Upper lobe of left lung (tissue), 6 donors: ENCODE measurements around the gene KLHDC8A. TPM values are rescaled to one million over a fixed set of nuclear protein-coding genes. Genes with fewer than 3 reads are reported as not detected.

Experiments
- ATAC-seq, 2 donors: fragments of 200-7000 bp; cut with Tn5 transposase; one replicate each; pipeline ENCODE4 v1.9.1; 2022; ENCODE audit warnings: mild to moderate bottlenecking in 2 of 2, moderate library complexity in 2 of 2; ENCODE audit not compliant: low FRiP score in 2 of 2
- DNase-seq, 2 donors: peaks; one replicate each; pipeline ENCODE4 v3.0.0-alpha.2; 2019 to 2020
- H3K27ac ChIP-seq, 4 donors: fragments of 200-600 bp; sonication (generic); one replicate each; pipeline ENCODE4 v1.5.1; 2016 to 2019
- H3K27me3 ChIP-seq, 4 donors: fragments of 200-600 bp; sonication (generic); one replicate each; pipeline ENCODE4 v1.5.1; 2017 to 2019
- H3K36me3 ChIP-seq, 4 donors: fragments of 200-600 bp; sonication (generic); one replicate each; pipeline ENCODE4 v1.5.1; 2016 to 2019
- H3K4me1 ChIP-seq, 4 donors: fragments of 200-600 bp; sonication (generic); one replicate each; pipeline ENCODE4 v1.5.1; 2018 to 2019
- H3K4me3 ChIP-seq, 4 donors: fragments of 200-600 bp; sonication (generic); one replicate each; pipeline ENCODE4 v1.5.1; 2017 to 2019; ENCODE audit warnings: mild to moderate bottlenecking in 2 of 4, moderate library complexity in 1 of 4
- H3K9me3 ChIP-seq, 4 donors: fragments of 200-600 bp; sonication (generic); one replicate each; pipeline ENCODE4 v1.5.1; 2018 to 2019
- EP300 ChIP-seq, 4 donors: sonication (generic); formaldehyde crosslinking; IDR thresholded peaks; one replicate each; pipeline ENCODE4 v1.5.1; 2017; ENCODE audit warnings: antibody characterized with exemption in 4 of 4, control low read depth in 2 of 4
- POLR2A ChIP-seq, 4 donors: fragments of 450-650 bp; IDR thresholded peaks; one replicate each; pipeline ENCODE4 v1.5.1; 2016 to 2017; ENCODE audit warnings: antibody characterized with exemption in 4 of 4, mild to moderate bottlenecking in 2 of 4
- POLR2AphosphoS5 ChIP-seq, 2 donors: sonication (generic); formaldehyde crosslinking; IDR thresholded peaks; one replicate each; pipeline ENCODE4 v1.5.1; 2017; ENCODE audit warnings: antibody characterized with exemption in 2 of 2
- WGBS, 2 donors: methylation state at CpG; one replicate each; pipeline ENCODE4 v1.1.5; 2017 to 2018; 5-methylcytosine and 5-hydroxymethylcytosine counted together
- total RNA-seq, 6 donors: library from RNA; depleted of rRNA in 4 of 6; stranded (reverse); fragments of >200 nt in 4 of 6; gene quantifications; one replicate each; pipeline versions ENCODE4 v1.1.0 to v1.2.1, GENCODE V29; 2016 to 2021
- TF ChIP-seq, protein P1 (sequence below), 6 experiments: fragments of 450-650 bp in 4 of 6; fragments of 200-600 bp in 2 of 6; sonication (generic) in 2 of 6; IDR thresholded peaks; one replicate each; pipeline ENCODE4 v1.5.1; 2016 to 2019; ENCODE audit warnings: antibody characterized with exemption in 6 of 6
- donor health status: DM: no; HTN: no; CAD: no; lungs with moderate emphysema.
- donor health status: DM: no; HTN: yes; CAD: no; lungs with severe emphysema.

The KLHDC8A gene
- total RNA-seq, 6 donors from 2014 or later, result 0.34 to 1.7 (median 0.37) TPM; not detected in 3

DNA sequence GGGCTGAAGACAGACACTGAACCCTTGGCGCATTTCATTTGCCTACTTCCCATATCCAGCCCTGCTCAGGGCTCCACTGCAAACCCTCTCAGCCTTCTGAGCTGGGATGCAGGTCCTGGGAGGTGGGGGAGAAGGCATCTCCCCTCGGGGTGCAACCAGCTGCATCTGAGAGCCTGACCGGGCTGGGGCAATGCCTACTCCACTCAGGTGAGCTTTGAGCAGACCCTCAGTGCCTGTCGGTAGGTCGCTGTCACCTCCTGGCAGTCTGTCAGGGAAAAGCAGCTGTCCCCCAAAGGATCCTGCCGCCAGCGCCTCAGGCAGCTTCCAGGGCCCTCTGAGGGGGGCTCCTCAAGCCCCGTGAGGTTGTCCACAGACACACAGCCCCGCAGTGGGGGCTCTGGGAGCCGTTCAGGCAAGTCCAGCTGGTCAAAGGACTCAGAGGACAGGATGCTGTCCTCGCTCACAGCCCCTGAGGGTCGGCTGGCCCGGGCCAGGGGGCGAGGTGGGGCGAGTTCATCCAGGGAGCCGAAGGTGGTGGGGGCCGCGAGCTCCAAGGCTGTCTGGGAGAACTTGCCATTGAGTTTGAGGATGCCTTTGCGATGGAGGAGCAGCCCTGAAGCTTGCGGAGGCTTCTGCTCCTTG, 53.4 kb downstream of the KLHDC8A start:
- peaks cover 11 to 26% (median 14%) of the 10 kb centered on the region in 4 donors for H3K4me1 ChIP-seq
- TF ChIP-seq POLR2A (IDR thresholded peaks at IDR 0.05), result no peak
- TF ChIP-seq, protein P1, sequence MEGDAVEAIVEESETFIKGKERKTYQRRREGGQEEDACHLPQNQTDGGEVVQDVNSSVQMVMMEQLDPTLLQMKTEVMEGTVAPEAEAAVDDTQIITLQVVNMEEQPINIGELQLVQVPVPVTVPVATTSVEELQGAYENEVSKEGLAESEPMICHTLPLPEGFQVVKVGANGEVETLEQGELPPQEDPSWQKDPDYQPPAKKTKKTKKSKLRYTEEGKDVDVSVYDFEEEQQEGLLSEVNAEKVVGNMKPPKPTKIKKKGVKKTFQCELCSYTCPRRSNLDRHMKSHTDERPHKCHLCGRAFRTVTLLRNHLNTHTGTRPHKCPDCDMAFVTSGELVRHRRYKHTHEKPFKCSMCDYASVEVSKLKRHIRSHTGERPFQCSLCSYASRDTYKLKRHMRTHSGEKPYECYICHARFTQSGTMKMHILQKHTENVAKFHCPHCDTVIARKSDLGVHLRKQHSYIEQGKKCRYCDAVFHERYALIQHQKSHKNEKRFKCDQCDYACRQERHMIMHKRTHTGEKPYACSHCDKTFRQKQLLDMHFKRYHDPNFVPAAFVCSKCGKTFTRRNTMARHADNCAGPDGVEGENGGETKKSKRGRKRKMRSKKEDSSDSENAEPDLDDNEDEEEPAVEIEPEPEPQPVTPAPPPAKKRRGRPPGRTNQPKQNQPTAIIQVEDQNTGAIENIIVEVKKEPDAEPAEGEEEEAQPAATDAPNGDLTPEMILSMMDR (IDR thresholded peaks at IDR 0.05), result no peak
- no peak for TF ChIP-seq EP300 (IDR thresholded peaks at IDR 0.05)
- no peak for TF ChIP-seq POLR2AphosphoS5 (IDR thresholded peaks at IDR 0.05)
- no peak for ATAC-seq
- no peak overlapping the region for H3K27ac ChIP-seq
- peaks cover 18 to 65% (median 59%) of the 10 kb centered on the region in 4 donors for H3K36me3 ChIP-seq
- H3K27me3 ChIP-seq, result no peaks in the 10 kb centered on the region
- no peak for DNase-seq
- H3K9me3 ChIP-seq, result no peaks in the 10 kb centered on the region
- no peak overlapping the region for H3K4me3 ChIP-seq
- WGBS, 2 donors, result 91 to 92% methylated on average over 2 to 20 of the region's 20 CpGs

DNA sequence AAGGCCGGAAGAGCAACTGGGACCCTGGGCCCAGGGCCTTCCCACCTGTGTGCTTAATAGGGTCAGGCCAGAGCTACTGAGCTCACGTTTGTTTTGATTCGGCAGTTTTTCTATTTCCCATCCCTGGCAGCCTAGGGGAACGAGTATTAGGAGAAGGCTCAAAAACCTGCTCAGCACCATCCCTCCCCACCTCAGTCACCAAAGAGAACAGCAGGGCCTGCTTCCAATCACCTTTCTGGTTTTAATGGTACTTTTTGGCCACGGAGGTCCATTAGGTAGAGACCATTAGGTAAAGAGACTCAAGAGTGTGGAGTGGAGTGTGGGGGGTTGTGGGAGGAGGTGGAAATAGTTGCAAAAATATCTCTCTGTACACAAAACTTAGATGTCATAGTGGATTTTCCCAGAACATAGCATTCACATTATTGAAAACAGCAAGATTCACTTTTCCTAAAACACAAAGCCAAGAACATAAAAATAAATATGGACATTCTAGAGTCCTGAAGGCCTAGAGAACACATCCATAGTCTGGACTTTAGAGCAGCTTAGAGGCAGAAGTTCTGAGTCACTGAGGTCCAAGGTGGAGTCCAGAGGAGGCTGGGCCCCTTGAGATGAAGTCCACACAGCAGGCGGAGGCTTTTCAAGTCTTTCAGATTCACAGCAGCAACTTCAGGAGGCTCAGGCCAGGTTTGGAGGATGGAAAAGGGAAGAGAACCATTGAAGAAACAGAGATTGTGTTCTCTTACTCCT, 54.7 kb downstream of the KLHDC8A start:
- TF ChIP-seq EP300 (IDR thresholded peaks at IDR 0.05) (no peak), POLR2AphosphoS5 (IDR thresholded peaks at IDR 0.05) (no peak), POLR2A (IDR thresholded peaks at IDR 0.05) (no peak)
- TF ChIP-seq, protein P1 (IDR thresholded peaks at IDR 0.05), result no peak
- DNase-seq (no peak), ATAC-seq (no peak)
- H3K4me1 ChIP-seq, result peaks cover 11 to 26% (median 14%) of the 10 kb centered on the region in 4 donors
- no peak overlapping the region for H3K4me3 ChIP-seq
- H3K27ac ChIP-seq, result peak overlapping the region; percentile 61 to 74 (median 68)
- H3K36me3 ChIP-seq, result peaks cover 18 to 52% (median 46%) of the 10 kb centered on the region in 4 donors
- no peaks in the 10 kb centered on the region for H3K9me3 ChIP-seq
- H3K27me3 ChIP-seq, result no peaks in the 10 kb centered on the region
- 52 to 76% methylated on average over 6 of the region's 6 CpGs for WGBS, 2 donors

DNA sequence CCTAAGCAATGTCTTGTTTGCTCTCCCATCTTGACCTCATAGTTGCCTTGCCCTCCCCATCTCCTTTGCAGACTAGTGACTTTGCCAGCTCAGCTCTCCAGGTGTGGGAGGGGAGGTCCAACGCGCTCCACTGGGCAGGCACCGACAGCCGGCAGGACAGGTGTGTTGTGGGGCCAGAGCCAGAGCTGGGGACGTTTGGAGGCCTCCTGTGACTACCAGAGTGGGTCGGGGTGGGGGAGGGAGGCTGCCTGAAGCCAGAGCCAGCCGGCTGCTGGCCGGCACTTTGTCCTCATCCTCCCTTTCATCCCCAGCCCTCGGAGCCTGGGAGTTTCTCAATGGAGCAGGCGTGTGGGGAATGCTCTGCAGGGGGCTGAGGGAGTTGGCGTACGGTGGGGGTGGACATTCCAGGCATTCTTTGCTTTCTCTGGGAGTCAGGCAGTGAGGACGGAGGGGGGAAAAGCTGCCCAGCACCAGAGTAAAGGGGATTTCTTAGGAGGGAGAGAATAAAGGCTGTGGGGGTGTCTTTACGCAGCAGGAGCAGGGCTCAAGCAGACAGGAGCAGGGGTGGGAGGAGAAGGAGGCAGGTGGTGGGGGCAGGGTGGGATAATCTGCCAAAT, 55.4 kb downstream of the KLHDC8A start:
- peaks cover 18 to 45% (median 39%) of the 10 kb centered on the region in 4 donors for H3K36me3 ChIP-seq
- no peak overlapping the region for H3K4me3 ChIP-seq
- H3K27me3 ChIP-seq, result no peaks in the 10 kb centered on the region
- no peaks in the 10 kb centered on the region for H3K9me3 ChIP-seq
- 40 to 47% methylated on average over 11 to 14 of the region's 14 CpGs for WGBS, 2 donors
- TF ChIP-seq EP300 (IDR thresholded peaks at IDR 0.05) (peak in 1 of 4 donors; percentile 79), POLR2AphosphoS5 (IDR thresholded peaks at IDR 0.05) (peak; percentile 24 to 66), POLR2A (IDR thresholded peaks at IDR 0.05) (peak in 1 of 4 donors; percentile 41)
- TF ChIP-seq, protein P1 (IDR thresholded peaks at IDR 0.05), result no peak
- peak; percentile 85 to 94 for DNase-seq
- H3K27ac ChIP-seq, result peak overlapping the region; percentile 61 to 74 (median 68)
- H3K4me1 ChIP-seq, result peaks cover 11 to 26% (median 14%) of the 10 kb centered on the region in 4 donors
- ATAC-seq, result peak; percentile 63 to 93

DNA sequence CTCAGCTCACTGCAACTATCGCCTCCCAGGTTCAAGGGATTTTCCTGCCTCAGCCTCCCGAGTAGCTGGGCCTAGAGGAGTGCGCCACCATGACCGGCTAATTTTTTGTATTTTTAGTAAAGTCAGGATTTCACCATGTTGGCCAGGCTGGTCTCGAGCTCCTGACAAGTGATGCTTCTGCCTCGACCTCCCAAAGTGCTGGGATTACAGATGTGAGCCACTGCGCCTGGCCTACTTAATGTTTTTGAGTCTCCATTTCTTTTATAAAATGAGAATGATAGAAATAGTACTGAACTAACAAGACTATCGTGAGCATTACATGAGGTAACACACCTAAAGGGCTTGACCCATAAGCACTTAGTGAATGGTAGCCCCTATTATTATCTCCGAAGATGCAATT, 56.6 kb downstream of the KLHDC8A start:
- TF ChIP-seq EP300 (IDR thresholded peaks at IDR 0.05) (no peak), POLR2AphosphoS5 (IDR thresholded peaks at IDR 0.05) (no peak), POLR2A (IDR thresholded peaks at IDR 0.05) (no peak)
- TF ChIP-seq, protein P1 (IDR thresholded peaks at IDR 0.05), result no peak
- DNase-seq, result no peak
- no peak for ATAC-seq
- H3K27me3 ChIP-seq, result no peaks in the 10 kb centered on the region
- H3K9me3 ChIP-seq, result no peaks in the 10 kb centered on the region
- peaks cover 15 to 33% (median 27%) of the 10 kb centered on the region in 4 donors for H3K36me3 ChIP-seq
- H3K4me3 ChIP-seq, result no peak overlapping the region
- peak overlapping the region in 1 of 4 donors; percentile 74 for H3K27ac ChIP-seq
- H3K4me1 ChIP-seq, result peaks cover 11 to 31% (median 14%) of the 10 kb centered on the region in 4 donors
- WGBS, 2 donors, result 79 to 85% methylated on average over 9 of the region's 9 CpGs
